Embryonic facial prominence (tissue), 1 donor: ENCODE results near the gene NCEH1.

Experiments used
- DNase-seq: peaks from one replicate; pipeline ENCODE4 v3.0.0-alpha.2; 2016; ENCODE audit errors: extremely low spot score

Gene NCEH1

DNA sequence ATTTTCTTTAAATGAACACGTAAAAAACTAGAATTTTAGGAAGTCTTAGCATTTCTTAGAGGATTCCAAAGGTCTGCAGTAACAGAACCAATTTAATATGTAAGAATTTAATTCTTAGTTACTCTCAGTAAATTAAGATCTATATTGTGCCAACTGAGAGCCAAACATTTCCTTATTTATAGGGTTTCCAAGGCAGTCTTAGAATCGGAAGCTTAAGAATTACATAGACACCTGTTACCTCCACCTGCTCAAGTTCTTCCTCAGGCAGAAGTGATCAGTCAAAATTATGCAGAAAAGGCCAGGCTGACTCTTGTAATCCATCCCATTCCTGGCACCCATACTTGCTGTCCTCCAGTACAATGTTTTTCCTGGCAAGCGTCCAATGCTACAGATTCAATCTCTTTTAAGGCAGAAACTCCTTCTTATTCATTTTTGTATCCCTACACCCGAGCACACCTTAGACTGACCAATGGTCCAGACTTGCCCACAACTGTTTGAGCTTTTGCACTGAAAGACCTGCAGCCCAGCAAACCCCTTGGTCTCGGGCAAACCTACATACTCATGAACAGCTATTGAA, 64.3 kb downstream of the NCEH1 start:
- no peak for DNase-seq

DNA sequence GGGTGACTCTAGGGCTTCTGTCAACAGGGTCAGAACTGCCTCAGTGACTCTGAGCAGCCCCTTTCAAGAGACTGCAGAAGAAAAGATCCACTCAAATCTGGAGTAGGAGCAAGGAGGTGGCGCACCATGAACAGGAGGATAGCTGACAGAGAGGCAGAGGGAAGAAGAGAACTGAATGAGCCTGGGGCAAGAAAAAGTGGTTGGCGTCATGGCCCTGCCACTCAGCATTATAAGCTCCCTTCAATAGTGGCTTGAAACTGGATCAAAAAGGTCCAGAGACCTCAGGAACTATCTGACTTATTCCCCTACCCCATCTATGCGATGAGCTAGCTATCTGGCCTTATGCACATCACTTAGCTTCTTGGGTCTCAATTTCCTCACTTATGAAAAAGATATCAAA, 66.6 kb downstream of the NCEH1 start:
- no peak for DNase-seq

DNA sequence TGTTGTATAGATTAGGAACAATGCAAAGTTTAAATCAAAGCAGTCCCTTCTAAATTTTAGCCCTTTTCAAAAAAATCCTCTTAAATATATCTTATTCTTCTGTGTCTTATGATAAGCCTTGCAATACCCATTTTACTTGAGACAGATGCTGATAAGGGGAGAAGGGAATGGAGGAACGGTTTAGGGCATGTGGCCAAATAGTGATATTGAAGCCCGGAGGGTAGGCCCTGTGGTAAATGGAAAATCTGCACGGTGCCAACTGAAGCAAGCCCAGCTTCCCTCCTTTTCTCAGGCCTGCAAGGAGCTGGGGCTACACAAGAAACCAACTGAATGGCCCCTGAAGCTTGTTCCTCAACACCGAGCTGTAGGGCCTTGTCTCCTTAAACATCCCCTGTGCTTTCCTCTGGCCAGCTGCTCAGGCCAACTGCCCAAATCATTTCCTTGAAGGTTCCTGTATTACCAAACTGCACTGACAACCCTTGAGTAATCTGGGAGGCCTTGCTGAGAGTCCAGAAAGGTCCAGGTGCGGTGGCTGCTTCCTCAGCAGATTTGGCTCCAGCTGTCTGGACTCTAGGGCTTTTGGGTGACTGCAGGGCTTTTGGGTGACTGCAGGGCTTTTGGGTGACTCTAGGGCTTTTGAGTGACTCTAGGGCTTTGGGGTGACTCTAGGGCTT, 67.2 kb downstream of the NCEH1 start:
- no peak for DNase-seq

DNA sequence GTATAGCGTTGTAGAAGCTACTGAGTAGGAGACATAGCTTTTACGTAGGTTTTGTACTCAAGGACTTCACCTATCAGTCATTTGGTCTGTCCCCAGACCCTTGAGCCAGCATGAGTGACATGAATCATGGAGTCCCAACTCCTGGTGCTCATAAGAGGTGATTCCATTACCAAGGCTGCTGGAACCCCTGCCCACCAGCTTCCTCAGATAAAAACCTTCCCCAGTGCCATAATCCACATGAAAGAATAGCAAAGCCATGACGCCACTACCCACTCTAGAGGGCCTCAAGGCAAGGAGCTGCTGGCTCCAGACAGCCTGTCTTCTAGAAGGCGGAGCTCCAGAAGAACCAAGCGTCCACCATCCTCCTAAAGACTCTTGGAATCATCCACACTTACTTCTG, 69.6 kb downstream of the NCEH1 start:
- no peak for DNase-seq

DNA sequence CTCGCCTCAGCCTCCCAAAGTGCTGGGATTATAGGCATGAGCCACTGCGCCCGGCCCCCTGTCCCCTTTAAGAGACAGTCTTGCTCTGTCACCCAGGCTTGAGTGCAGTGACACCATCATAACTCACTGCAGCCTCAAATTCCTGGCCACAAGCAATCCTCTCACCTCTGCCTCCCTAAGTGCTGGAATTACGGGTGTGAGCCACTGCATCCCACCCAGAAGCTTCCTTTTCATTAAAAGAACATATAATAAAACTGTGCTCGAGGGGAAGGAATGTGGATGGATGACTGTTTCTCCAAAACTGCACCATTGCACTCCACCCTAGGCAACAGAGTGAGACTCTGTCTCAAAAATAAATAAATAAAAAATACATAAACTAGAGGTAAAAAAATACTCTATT, 70.1 kb downstream of the NCEH1 start:
- DNase-seq: no peak

DNA sequence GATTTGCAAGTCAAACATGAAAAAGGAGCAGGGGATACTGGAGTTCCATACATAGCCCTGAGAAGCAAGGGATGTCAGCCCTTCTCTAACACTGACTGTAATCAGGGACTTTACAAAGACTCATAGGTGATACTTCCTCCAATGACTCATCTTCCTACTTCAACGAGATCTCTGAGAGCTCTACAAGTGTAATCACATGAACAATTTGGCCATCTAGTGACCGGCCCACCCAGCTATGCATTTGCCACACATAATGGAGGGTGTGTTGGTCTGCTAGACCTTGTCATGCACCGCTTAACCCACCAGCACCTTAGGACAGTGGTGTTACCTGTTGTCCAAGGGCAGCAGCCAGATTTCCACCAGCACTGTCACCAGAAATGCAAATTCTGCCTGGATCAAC, 75.3 kb downstream of the NCEH1 start:
- DNase-seq: no peak

DNA sequence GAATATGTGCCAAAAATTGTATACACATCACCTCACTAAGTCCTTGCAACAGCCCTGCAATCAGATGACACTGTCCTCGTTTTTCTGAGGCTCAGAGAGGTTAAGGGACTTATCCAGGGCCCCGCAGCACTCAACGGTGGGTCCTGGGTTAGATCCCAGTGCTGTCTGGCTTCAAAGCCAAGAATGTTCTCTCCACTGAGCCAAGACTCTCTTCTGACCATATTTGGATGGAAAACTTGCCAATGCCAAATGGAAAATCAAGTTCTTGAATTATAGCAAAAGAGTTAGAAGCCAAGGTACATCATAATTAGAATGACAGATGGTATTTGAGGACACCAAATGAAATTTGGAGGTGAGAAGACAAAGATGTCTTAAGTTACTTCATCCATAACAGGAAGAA, 75.9 kb downstream of the NCEH1 start:
- DNase-seq: no peak

DNA sequence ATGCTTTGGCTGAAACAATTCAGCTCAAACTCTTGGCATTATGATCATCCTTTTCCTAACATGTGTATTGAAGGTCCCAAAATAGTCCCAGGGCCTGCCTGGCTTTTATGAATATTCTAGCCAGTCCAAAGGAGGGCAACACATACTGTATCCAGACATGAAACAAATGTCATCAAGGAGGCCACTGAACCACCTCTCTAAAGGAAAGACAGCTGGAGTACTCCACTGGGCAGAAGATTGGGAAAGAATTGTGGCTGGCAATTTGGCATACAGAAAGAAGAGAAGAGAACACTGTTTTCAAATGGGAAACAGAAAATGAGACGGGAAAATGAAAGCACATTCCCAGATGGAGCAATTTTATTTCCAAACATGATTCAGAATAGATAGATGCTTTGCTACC, 80.6 kb downstream of the NCEH1 start:
- no peak for DNase-seq

DNA sequence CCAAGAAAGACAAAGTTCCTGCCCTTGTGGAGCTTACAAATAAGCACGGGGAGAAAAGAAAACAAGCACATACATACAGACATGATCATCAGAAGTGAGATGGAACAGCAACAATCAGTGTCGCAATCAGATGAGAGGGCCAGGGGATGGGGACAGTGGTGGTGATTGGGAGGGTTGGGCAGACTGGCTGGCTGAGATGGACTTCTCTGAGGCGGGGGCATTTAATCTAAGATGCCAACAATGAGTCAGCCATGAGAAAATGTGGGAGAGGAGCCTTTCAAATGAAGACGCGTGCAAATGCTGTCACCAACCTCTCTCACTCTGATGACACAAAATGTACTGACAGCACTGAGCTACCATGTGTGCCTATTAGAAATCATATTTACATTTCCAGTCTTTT, 81.4 kb downstream of the NCEH1 start:
- no peak for DNase-seq

DNA sequence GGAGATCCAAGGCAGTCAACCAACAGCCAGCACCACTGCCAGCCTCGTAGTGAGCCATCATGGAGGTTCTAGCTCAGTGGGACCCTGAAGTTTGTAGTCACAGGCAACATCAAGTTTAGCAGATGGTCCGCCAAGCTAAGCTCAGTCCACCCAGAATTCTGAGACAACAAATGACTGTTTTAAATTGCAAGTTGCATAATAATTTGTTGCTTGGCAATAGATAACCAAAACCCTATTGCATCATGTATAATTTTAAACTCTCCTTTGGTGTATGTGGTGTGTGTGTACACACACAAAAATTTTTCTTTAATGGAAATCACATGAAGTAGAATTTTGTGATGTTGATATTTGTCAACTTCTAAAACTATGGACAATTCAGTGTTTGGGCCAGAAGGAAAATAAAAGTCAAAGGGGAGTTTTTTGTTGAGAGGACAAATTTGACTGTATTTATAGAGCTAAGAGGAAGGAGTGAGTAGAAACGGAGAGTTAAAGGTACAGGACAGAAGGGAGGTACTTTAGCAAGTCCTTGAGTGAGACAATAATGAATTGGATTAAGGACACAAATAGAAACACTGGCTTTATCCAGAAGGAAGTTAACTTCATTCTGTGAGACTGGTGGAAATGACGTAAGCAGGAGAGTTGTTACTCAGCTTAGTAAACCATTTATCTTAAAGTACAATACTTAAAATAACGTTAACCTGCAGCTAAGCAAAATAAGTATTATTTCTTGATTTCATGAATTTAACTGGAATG, 83.6 kb downstream of the NCEH1 start:
- DNase-seq: no peak

DNA sequence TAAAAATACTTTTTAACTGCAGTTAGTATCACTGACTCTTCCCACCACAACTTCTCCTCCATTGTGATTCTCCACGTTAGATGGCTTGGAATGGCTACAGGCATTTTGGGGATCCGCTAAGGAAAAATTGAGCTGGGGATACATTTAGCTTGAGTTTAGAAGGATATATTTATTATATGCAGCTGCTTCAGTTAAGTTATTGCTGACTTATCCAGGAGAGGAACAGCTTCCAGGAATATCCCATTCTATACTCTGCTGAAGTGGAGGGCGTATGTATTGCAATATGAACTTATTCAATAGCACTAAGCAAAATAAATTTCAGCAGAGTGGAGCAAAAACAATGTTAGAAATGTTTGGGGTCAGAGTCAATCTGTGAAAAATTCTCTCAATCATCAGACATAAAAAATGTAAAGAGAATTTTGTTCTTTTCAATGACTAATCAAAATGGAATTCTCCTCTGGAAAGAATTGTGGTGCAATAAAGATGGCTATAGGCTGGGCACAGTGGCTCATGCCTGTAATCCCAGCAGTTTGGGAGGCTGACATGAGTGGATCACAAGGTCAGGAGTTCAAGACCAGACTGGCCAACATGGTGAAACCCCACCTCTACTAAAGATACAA, 84.7 kb downstream of the NCEH1 start:
- no peak for DNase-seq

DNA sequence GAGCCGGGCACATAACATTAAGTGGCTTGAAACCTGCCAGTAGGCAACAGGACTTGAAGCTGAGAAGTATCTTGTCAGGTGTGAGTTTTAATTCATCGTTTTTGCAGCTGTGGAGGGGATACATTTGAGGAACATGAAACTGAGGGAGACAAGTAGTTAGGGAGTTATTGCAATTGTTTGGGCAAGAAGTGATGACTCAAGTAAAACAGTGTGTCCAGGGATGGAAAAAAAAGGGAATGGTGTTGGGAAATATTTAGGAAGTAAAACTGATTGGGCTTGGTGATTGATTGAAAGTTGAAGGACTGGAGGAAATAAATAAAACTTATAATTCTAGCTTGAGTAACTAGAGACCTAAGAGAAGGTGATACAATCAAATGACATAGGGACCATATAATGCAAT, 85.5 kb downstream of the NCEH1 start:
- DNase-seq: no peak

DNA sequence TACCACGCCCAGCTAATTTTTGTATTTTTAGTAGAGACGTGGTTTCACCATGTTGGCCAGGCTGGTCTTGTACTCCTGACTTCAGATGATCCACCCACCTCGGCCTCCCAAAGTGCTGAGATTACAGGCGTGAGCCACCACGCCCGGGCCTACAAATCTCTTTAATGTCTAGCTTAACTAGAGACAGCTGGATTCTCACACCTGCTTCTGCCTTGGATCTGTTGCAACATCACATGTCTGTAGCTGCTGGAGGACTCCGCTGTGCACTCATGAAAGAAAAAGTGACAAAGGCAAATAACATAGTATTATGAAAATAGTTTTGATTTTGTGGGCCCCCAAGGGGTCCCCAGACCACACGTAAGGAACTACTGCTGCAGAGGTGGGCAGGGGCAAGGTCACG, 85.9 kb downstream of the NCEH1 start:
- DNase-seq: no peak

DNA sequence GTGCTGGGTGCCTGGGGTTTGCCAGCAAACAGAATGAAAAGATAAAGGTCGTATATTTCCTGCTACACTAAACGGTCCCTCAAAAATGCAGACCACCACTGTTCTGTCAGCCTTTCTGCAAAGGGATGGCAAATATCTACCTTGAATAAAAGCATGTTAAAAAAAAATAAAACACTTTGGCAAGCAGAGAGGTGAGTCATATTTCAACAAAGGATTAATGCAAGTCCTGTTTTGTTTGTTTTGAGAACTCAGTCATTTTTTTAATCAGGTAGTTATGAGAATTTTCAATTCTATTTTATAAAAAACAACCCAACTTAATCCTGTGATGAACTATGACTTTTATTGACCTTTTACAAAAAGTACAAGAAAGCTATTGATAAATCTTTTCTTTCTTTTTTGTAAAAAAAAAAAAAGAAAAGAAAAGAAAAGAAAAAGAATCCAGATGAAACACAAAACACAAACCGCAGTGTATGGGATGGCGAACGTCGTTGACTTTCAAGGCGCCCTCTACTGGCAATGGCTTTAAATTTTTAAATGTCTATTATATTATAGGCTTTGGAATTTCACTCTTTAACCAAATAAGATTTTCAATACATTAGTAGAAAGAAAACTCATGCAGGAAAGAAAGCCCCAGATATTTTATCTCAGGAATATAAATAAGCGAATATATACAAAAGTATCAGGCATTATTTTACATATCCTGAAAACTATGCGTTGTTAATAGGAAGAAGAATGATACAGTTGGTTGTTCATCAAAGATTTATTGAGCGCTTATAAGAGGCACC, 87.8 kb downstream of the NCEH1 start:
- DNase-seq: no peak

DNA sequence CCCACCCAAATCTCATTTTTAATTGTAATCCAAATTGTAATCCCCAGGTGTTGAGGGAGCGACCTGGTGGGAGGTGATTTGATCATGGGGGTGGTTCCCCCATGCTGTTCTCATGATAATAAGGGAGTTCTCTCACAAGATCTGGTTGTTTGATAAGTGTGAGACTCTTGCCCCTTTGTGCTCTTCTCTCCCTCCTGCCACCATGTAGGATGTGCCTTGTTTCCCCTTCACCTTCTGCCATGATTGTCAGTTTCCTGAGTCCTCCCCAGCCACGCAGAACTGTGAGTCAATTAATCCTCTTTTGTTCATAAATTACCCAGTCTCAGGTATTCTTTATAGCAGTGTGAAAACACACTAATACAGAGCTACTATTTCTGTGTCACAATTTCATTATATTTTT, 88.7 kb downstream of the NCEH1 start:
- DNase-seq: no peak

DNA sequence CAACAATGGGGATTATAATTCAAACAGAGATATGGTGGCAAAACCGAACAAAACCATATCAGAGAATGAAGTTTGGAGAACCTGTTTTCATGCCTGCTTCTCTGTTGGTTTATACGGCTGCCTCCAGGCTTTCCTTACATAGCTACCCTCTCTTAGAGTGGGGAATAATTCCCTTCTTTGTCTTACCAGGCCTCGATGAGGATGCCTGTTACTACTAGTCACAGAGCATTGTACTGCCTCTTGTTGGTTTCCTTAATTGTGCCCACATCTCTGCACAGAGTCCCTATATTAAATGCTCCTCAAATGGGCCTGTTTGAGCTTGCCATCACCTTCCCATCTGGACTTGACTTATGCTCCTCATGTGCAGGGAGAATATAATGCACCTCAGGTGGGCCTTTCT, 92.9 kb downstream of the NCEH1 start:
- no peak for DNase-seq

DNA sequence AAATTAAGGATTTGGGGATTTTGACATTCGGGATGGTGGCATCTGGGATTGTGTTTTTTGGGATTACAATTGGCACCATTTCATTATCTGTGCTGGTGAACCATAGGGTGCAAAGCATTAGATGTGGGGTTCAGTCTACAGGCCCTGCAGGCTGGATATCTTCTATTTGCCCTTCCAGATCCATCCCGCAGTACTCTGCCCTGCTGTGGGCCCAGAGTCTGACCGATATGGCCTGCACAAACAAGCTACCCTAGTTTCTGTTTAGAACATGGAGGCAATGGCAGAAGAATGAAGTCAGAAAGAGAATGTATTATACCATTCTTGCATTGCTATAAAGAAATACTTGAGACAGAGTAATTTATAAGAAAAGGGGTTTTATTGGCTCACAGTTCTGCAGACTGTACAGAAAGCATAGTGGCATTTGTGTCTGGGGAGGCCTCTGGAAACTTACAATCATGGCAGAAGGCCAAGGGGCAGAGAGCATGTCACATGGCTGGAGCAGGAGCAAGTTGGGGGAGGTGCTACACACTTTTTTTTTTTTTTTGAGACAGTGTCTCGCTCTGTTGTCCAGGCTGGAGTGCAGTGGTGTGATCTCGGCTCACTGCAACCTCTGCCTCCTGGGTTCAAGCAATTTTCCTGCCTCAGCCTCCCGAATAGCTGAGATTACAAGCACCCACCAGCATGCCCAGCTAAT, 93.7 kb downstream of the NCEH1 start:
- no peak for DNase-seq

DNA sequence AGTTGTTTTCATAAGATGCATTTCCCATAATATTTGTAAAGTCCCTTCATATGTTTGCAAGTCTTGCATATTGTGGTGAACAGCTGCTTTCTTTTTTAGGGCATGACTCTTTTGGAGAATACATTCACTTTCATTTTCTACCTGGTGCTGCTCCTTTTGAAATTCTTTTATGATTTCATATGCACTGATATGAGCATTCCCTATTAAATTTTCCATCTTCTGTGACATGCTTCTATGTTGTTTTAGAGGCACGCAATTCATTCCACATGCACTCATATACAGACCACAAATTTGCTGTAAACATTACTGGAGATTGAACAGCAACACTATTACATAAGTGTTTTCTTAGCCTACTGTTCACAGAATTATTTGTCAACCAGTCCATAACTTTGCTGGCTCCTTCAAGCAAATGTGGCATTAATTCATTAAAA, 94.8 kb downstream of the NCEH1 start:
- no peak for DNase-seq

DNA sequence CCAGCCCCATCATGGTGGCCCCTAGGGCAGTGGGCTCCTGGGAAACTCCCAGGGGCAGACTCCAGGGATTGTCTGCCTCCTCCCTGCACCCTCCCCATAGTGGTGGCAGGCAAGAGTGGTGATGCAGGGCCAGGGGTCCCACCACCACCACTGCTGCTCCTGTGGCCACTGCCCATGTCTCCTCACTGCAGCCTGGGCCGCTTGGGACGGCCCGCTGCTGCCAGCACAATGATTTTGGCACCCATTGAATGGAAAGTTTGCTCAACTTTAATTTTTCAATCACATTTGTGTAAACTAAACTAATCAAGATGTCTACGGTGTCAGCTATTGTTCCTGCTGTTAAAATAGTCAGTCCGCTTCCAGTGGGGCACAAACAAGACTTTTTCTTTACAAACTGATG, 95.6 kb downstream of the NCEH1 start:
- no peak for DNase-seq

DNA sequence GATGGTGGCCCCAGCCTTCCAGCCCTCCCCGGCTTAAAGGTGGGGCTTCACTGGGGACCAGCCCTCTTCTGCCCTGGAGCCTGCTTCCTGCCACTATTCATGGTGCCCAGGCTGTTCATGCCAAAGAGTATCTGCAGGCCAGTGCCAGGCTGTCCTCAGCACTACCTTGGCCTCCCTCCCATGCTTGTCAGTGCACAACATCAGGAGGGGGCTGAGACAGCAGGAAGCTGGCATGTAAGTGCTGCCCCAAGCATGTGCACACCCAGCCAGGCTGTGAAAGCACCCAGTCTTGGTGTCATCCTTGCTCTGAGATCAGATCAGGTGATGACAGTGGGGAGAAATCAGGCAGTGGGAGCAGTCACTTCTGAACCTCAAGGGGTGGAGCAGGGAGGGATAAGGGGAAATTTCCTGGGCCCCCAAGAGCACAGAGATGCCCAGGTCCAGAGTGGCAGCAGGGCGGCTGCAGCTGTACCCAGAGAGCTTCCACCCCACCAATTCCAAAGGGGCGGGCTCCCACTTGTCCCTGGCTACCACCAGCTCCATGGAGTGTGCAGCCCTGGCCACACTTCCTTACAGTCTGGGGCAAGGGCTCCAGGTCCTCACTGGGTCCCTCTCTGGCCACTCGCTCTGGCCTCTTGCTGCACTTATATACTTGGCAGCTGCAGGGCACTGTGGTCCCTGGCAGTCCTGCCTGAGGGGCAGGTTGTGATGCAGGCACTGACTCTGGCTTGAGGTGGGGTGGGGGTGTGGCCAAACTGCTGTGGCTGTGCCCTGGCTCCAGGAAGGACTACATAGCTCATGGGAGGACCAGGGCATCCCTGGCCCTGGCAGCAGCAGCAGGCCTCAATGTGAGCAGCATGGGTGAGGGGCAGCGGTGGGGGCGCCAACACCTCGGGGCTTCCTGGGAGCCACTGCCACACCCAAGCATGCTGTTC, 96.3 kb downstream of the NCEH1 start:
- DNase-seq: no peak
